PC-9 (cell line): ENCODE measurements around the gene CES1.
"Not testable (repeated sequence)": the region's sequence is repeated elsewhere in the genome, so short reads cannot be mapped to it uniquely, and the experiment has no call there.

ENCODE experiments used
- CTCF ChIP-seq: fragments of 200-600 bp; sonication (generic); conservative IDR thresholded peaks from 2 replicates; pipeline ENCODE4 v1.6.1; 2017; ENCODE audit warnings: mixed run types, antibody characterized with exemption, mild to moderate bottlenecking, moderate library complexity
- EZH2 ChIP-seq: fragments of 200-600 bp; sonication (generic); IDR thresholded peaks from 2 replicates; pipeline ENCODE4 v1.8.0; 2017; ENCODE audit warnings: antibody characterized with exemption, low read depth

- not testable (repeated sequence) for TF ChIP-seq CTCF, EZH2
Measured at GRCh38 chr16:55780095-55780407, 52.8 kb downstream of the CES1 start.
